HepG2 (cell line): ENCODE measurements around the gene NCBP1. TPM values are rescaled to one million over a fixed set of nuclear protein-coding genes. Genes with fewer than 3 reads are reported as not detected.

Experiments used
- ATAC-seq: fragments of 200-7000 bp; cut with Tn5 transposase; 3 replicates; pipeline ENCODE4 v1.9.1; 2020; ENCODE audit warnings: mild to moderate bottlenecking, moderate library complexity
- Bru-seq: library from RNA; stranded (reverse); fragments of 400-500 nt; gene quantifications from one replicate; lab custom pipeline; 2021; lab: Mats Ljungman, UMichigan
- BruChase-seq, 2 experiments: library from RNA; stranded (reverse); fragments of 400-500 nt; gene quantifications; one replicate each; lab custom pipeline; 2021; lab: Mats Ljungman, UMichigan
- BruUV-seq: library from RNA; stranded (reverse); fragments of 400-500 nt; replicated peaks from 2 replicates; lab custom pipeline; 2021; lab: Mats Ljungman, UMichigan
- CTCF ChIA-PET: fragments of 300-600 bp; formaldehyde crosslinking; extraction: SDS; loops from one replicate; lab custom pipeline; 2021; ENCODE audit warnings: low total read pairs, inconsistent platforms, low intra/inter-chr PET ratio; lab: Yijun Ruan, JAX
- POLR2A ChIA-PET: fragments of 350-600 bp; sonication (Branson Sonifier 250); formaldehyde crosslinking; loops from one replicate; lab custom pipeline; 2020; ENCODE audit warnings: antibody characterized with exemption, inconsistent platforms; lab: Yijun Ruan, JAX
- DNase-seq: peaks from one replicate; pipeline ENCODE4 v3.0.0-alpha.2; 2015; ENCODE audit warnings: low spot score
- FAIRE-seq: peaks from 3 replicates; lab custom pipeline; 2011; peaks lifted over from hg19 to GRCh38; lab: Jason Lieb, UNC
- H2AFZ ChIP-seq: one replicate; pipeline ENCODE4 v1.6.1; 2011; ENCODE audit warnings: low read length, inconsistent platforms
- H3K27ac ChIP-seq: fragments of 300-600 bp; 3 replicates; pipeline ENCODE4 v1.8.0; 2011; ENCODE audit warnings: mixed run types, mild to moderate bottlenecking, mixed read lengths, low read length, inconsistent platforms; ENCODE audit not compliant: insufficient read depth; ENCODE audit errors: extremely low read length
- H3K27me3 ChIP-seq, 2 experiments: fragments of 200-600 bp in 1 of 2; 2 replicates in 1 of 2; 3 replicates in 1 of 2; pipeline versions ENCODE4 v1.6.0 to v1.8.0; 2011; ENCODE audit warnings: low read length in 2 of 2, mild to moderate bottlenecking in 2 of 2, moderate library complexity in 2 of 2, inconsistent platforms in 1 of 2; ENCODE audit not compliant: insufficient read depth in 2 of 2, control insufficient read depth in 1 of 2
- H3K36me3 ChIP-seq, 2 experiments: fragments of 200-600 bp in 1 of 2; replicated peaks in 1 of 2; 2 replicates in 1 of 2; 3 replicates in 1 of 2; pipeline versions ENCODE4 v1.5.1 to v1.8.0; 2011; ENCODE audit warnings: low read length in 2 of 2, inconsistent platforms in 1 of 2; ENCODE audit not compliant: insufficient read depth in 2 of 2, control insufficient read depth in 1 of 2
- H3K4me1 ChIP-seq: 2 replicates; pipeline ENCODE4 v1.5.1; 2012; ENCODE audit warnings: low read length, inconsistent platforms; ENCODE audit not compliant: insufficient read depth
- H3K4me2 ChIP-seq: 2 replicates; pipeline ENCODE4 v1.6.0; 2011; ENCODE audit warnings: low read depth, low read length, inconsistent platforms
- H3K4me3 ChIP-seq, 3 experiments: fragments of 200-600 bp in 1 of 3; sonication (generic), shearing (Covaris generic) in 1 of 3; replicated peaks in 1 of 3; 2 replicates each; pipeline ENCODE4 v1.5.1; 2011 to 2016; ENCODE audit warnings: low read length in 3 of 3, inconsistent platforms in 2 of 3, low read depth in 2 of 3, mild to moderate bottlenecking in 2 of 3, control low read depth in 1 of 3, mixed read lengths in 1 of 3; ENCODE audit not compliant: insufficient read depth in 1 of 3
- H3K79me2 ChIP-seq: one replicate; pipeline ENCODE4 v1.6.1; 2011; ENCODE audit warnings: low read length, inconsistent platforms; ENCODE audit not compliant: insufficient read depth
- H3K9ac ChIP-seq: 2 replicates; pipeline ENCODE4 v1.6.0; 2011; ENCODE audit warnings: mild to moderate bottlenecking, low read depth, low read length, inconsistent platforms; ENCODE audit not compliant: insufficient read depth
- H3K9me3 ChIP-seq: 2 replicates; pipeline ENCODE4 v1.5.1; 2012; ENCODE audit warnings: mild to moderate bottlenecking, low read length
- H4K20me1 ChIP-seq: 2 replicates; pipeline ENCODE4 v1.6.0; 2011; ENCODE audit warnings: inconsistent platforms, mild to moderate bottlenecking, low read length, moderate library complexity; ENCODE audit not compliant: insufficient read depth
- ATAD3A ChIP-seq: sonication (generic); formaldehyde crosslinking; IDR thresholded peaks from 2 replicates; pipeline ENCODE4 v1.4.0; 2020; ENCODE audit warnings: missing genetic modification reagents
- ATM ChIP-seq: fragments of 450-650 bp; IDR thresholded peaks from 2 replicates; pipeline ENCODE4 v1.7.1; 2017; ENCODE audit warnings: mild to moderate bottlenecking, borderline replicate concordance
- GFI1 ChIP-seq: sonication (generic); formaldehyde crosslinking; IDR thresholded peaks from 2 replicates; pipeline ENCODE4 v1.5.0; 2020; ENCODE audit warnings: missing genetic modification reagents, mild to moderate bottlenecking, borderline replicate concordance
- NCOR1 ChIP-seq: fragments of 200-600 bp; sonication (generic); IDR thresholded peaks from 2 replicates; pipeline ENCODE4 v1.7.0; 2017; ENCODE audit warnings: antibody characterized with exemption, low read length, borderline replicate concordance
- RBFOX2 ChIP-seq: fragments of 200-400 bp; formaldehyde crosslinking; IDR thresholded peaks from 2 replicates; pipeline ENCODE4 v1.6.1; 2017; ENCODE audit warnings: low read depth, mild to moderate bottlenecking, low read length
- ZNF224 ChIP-seq: sonication (generic); formaldehyde crosslinking; IDR thresholded peaks from 2 replicates; pipeline ENCODE4 v1.5.0; 2020; ENCODE audit warnings: mild to moderate bottlenecking, missing genetic modification reagents
- ZNF547 ChIP-seq: sonication (generic); formaldehyde crosslinking; IDR thresholded peaks from 2 replicates; pipeline ENCODE4 v1.5.1; 2020; ENCODE audit warnings: mild to moderate bottlenecking, missing genetic modification reagents
- ZNF549 ChIP-seq: sonication (generic); formaldehyde crosslinking; IDR thresholded peaks from 2 replicates; pipeline ENCODE4 v1.5.0; 2020; ENCODE audit warnings: missing genetic modification reagents
- WGBS: methylation state at CpG from one replicate; pipeline ENCODE4 v1.1.6; 2017; ENCODE audit warnings: low lambda C conversion rate; 5-methylcytosine and 5-hydroxymethylcytosine counted together
- in situ Hi-C: cut with HindIII; loops from 2 replicates; pipeline ENCODE4 v1.10.0; 2017; ENCODE audit warnings: low pct_unique_long_range_greater_than_20kb; ENCODE audit not compliant: extremely low pct_ligation_motif_present
- intact Hi-C: fragments of 100-400 bp; cut with micrococcal nuclease; formaldehyde crosslinking; loops from one replicate; pipeline ENCODE4 v1.10.0; 2022; ENCODE audit not compliant: unreplicated experiment
- long read RNA-seq, 2 experiments: library from RNA in 1 of 2; library from polyadenylated mRNA in 1 of 2; stranded (forward) in 1 of 2; unstranded in 1 of 2; transcript quantifications; one replicate each; pipeline ENCODE4 v2.0.0, GENCODE V29; 2019 to 2022
- polyA minus RNA-seq, 3 experiments: library from RNA; depleted of rRNA, polyadenylated mRNA; stranded (reverse); fragments of >200 nt; gene quantifications; 2 replicates each; pipeline ENCODE4 v1.2.3, GENCODE V29; 2011; ENCODE audit warnings: low replicate concordance in 1 of 3
- polyA plus RNA-seq, 8 experiments: library from polyadenylated mRNA; depleted of rRNA in 3 of 8; stranded (reverse) in 7 of 8; unstranded in 1 of 8; fragments of >200 nt; fragmentation: Illumina TruSeq in 4 of 8; extraction: Trizol in 4 of 8; gene quantifications; 2 replicates each; pipeline versions ENCODE4 v1.2.1 to v1.2.3, GENCODE V29; 2011 to 2016; ENCODE audit warnings: low read depth in 4 of 8, missing spikeins in 1 of 8, mixed read lengths in 1 of 8; ENCODE audit not compliant: insufficient read depth in 1 of 8
- total RNA-seq, 5 experiments: library from RNA; depleted of rRNA; stranded (reverse); fragments of >200 nt; fragmentation: Illumina TruSeq; extraction: Trizol; gene quantifications; 2 replicates each; pipeline ENCODE4 v1.2.3, GENCODE V29; 2016; ENCODE audit warnings: low read depth in 1 of 5
- TF ChIP-seq, protein P1 (sequence below): sonication (generic); formaldehyde crosslinking; IDR thresholded peaks from 2 replicates; pipeline ENCODE4 v1.4.0; 2020; ENCODE audit warnings: missing genetic modification reagents, mild to moderate bottlenecking, borderline replicate concordance

Gene NCBP1, protein sequence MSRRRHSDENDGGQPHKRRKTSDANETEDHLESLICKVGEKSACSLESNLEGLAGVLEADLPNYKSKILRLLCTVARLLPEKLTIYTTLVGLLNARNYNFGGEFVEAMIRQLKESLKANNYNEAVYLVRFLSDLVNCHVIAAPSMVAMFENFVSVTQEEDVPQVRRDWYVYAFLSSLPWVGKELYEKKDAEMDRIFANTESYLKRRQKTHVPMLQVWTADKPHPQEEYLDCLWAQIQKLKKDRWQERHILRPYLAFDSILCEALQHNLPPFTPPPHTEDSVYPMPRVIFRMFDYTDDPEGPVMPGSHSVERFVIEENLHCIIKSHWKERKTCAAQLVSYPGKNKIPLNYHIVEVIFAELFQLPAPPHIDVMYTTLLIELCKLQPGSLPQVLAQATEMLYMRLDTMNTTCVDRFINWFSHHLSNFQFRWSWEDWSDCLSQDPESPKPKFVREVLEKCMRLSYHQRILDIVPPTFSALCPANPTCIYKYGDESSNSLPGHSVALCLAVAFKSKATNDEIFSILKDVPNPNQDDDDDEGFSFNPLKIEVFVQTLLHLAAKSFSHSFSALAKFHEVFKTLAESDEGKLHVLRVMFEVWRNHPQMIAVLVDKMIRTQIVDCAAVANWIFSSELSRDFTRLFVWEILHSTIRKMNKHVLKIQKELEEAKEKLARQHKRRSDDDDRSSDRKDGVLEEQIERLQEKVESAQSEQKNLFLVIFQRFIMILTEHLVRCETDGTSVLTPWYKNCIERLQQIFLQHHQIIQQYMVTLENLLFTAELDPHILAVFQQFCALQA
- total RNA-seq (2016; rRNA removed; fragmentation: Illumina TruSeq; extraction: Trizol) (40.2 and 46.5 TPM in 2 replicates), polyA plus RNA-seq (2011; rRNA removed) (12.4 and 13.3 TPM in 2 replicates), polyA minus RNA-seq (2011; rRNA and poly(A)+ RNA removed; ENCODE audit: low replicate concordance) (15.9 and 28.1 TPM in 2 replicates), Bru-seq, nascent RNA (percentile 89 among the genes with signal in this experiment), BruChase-seq, experiment 1, labeled RNA remaining after a 6-hour chase (percentile 79 among the genes with signal in this experiment), BruChase-seq, experiment 2, labeled RNA remaining after a 2-hour chase (percentile 86 among the genes with signal in this experiment)
- total RNA-seq (2016; cell fraction: cytosol; rRNA removed; fragmentation: Illumina TruSeq; extraction: Trizol; ENCODE audit: low read depth): 6.3 and 9.7 TPM in 2 replicates
- 41.4 and 48.1 TPM in 2 replicates for total RNA-seq (2016; cell fraction: insoluble cytoplasmic fraction; rRNA removed; fragmentation: Illumina TruSeq; extraction: Trizol)
- 11.1 and 11.8 TPM in 2 replicates for total RNA-seq (2016; cell fraction: membrane; rRNA removed; fragmentation: Illumina TruSeq; extraction: Trizol)
- 42.6 and 52.6 TPM in 2 replicates for total RNA-seq (2016; cell fraction: nucleus; rRNA removed; fragmentation: Illumina TruSeq; extraction: Trizol)
- 5.2 and 6.8 TPM in 2 replicates for polyA plus RNA-seq (2011; cell fraction: cytosol; rRNA removed)
- 15.4 and 22.1 TPM in 2 replicates for polyA plus RNA-seq (2011; cell fraction: nucleus; rRNA removed)
- polyA plus RNA-seq (2012): 15.3 and 22.1 TPM in 2 replicates
- 2.3 and 2.6 TPM in 2 replicates for polyA plus RNA-seq (2016; cell fraction: cytosol; fragmentation: Illumina TruSeq; extraction: Trizol; ENCODE audit: low read depth)
- 35.0 and 36.2 TPM in 2 replicates for polyA plus RNA-seq (2016; cell fraction: insoluble cytoplasmic fraction; fragmentation: Illumina TruSeq; extraction: Trizol; ENCODE audit: low read depth)
- 3.4 and 6.0 TPM in 2 replicates for polyA plus RNA-seq (2016; cell fraction: membrane; fragmentation: Illumina TruSeq; extraction: Trizol; ENCODE audit: low read depth)
- 46.0 and 62.4 TPM in 2 replicates for polyA plus RNA-seq (2016; cell fraction: nucleus; fragmentation: Illumina TruSeq; extraction: Trizol; ENCODE audit: insufficient read depth, low read depth)
- polyA minus RNA-seq (2011; cell fraction: cytosol; rRNA and poly(A)+ RNA removed): 8.4 and 10.3 TPM in 2 replicates
- polyA minus RNA-seq (2011; cell fraction: nucleus; rRNA and poly(A)+ RNA removed): 51.0 and 59.1 TPM in 2 replicates
- long read RNA-seq, experiment 1, full-length matches to known transcripts: 16 of 26 reads
- long read RNA-seq, experiment 1, partial matches to known transcripts: 5 of 26 reads
- long read RNA-seq, experiment 1, other reads (novel, unspliced or antisense): 5 of 26 reads
- long read RNA-seq, experiment 2, full-length matches to known transcripts: 14 of 49 reads
- long read RNA-seq, experiment 2, partial matches to known transcripts: 7 of 49 reads
- long read RNA-seq, experiment 2, other reads (novel, unspliced or antisense): 28 of 49 reads

DNA sequence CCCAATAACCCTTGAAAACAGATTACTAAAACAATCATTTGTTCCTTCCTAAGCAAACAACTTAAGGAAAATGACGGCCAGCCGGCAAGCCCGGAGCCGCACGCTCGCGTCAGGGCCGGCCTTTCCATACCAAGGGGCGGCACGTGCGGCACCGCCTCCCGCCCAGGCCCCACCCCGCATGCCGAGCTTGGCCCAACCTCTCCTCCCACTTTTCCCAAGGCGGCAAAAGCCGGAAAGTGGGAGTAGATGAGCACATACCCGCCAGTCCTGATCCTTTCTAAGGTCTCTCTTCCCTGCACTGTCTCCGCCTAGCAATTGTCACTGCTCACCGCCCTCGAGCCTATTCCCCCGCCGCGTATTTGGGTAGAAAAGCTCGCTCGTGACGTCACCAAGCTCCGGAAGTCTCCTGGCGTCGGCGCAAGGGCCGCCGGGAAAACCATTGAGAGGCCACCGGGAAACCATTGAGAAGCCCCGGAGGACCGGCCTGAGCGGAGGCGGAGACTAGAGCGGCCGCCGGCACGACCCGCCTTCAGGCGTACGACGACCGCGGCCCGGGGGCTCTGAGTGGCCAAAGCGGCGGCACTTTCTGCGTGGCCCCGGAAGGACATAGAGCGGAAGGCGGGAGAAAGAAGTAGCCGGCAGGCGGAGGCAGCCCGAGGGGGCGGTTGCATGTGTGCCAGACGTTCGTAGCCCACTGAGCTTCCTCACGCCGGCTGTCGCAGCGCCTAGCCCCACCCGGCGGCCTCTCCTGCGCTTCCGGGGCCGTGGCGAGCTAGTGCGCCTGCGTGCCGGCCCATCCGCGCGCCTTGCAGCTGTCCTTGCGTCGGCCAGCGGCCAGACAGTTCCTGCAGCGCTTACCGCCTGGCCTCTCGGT, at the start of gene NCBP1, which contains the start of gene TSTD2:
Gene NCBP1 (plus strand): TSS at position 837 of the 874 bp plus-strand sequence. CDS start 61 bp downstream, outside the sequence.
Gene TSTD2 (minus strand): TSS at position 384 of the 874 bp plus-strand sequence. CDS start 5,806 bp downstream, outside the sequence.
- ATAC-seq (peak; percentile 96), DNase-seq (peak; percentile 95), FAIRE-seq (peak; percentile 82)
- Histone ChIP-seq H3K4me3 (peak within 1 kb of the TSS; percentile 89 to 96 (median 89)), H3K79me2 (peaks cover 77% of the 10 kb centered on the region), H4K20me1 (peaks cover 7% of the 10 kb centered on the region), H3K36me3 (no peaks in the 10 kb centered on the region), H3K4me2 (peak within 1 kb of the TSS; percentile 93), H2AFZ (peak within 1 kb of the TSS; percentile 54), H3K9me3 (no peaks in the 10 kb centered on the region), H3K4me1 (peaks cover 51% of the 10 kb centered on the region), H3K27me3 (peaks cover 0 to 8% of the 10 kb centered on the region in 2 experiments; a peak in 1 of 5 replicates), H3K9ac (peak within 1 kb of the TSS; percentile 97), H3K27ac (peak within 1 kb of the TSS; percentile 98)
- intact Hi-C loops (loop anchor here (10.0 kb wide), 1 partner anchor 352 kb away; the partner anchor contains the start of gene ANP32B), in situ Hi-C loops (no loop called here)
- WGBS: 0% methylated on average over 17 of the region's 83 CpGs
- no TSS peak for BruUV-seq
- POLR2A ChIA-PET: interaction anchor here (0.7 to 2.5 kb wide), 28 partner anchors 10 to 779 kb away, joined by 3 to 20 read pairs (median 4); partner anchors contain the start of genes ANP32B, NANS, TDRD7 and TMOD1
- CTCF ChIA-PET: no interaction called here
- TF ChIP-seq ATM: no peak
- TF ChIP-seq ZNF549 (CRISPR knock-in tag): no peak
- peak; percentile 75 for TF ChIP-seq GFI1 (CRISPR knock-in tag)
- TF ChIP-seq ZNF224 (CRISPR knock-in tag): no peak; the same call in 1 of the 2 replicates
- TF ChIP-seq NCOR1: no peak; the same call in 1 of the 2 replicates
- peak; percentile 90 for TF ChIP-seq ZNF547
- TF ChIP-seq RBFOX2: peak; percentile 91
- TF ChIP-seq ATAD3A (CRISPR knock-in tag): no peak
- TF ChIP-seq, protein P1, sequence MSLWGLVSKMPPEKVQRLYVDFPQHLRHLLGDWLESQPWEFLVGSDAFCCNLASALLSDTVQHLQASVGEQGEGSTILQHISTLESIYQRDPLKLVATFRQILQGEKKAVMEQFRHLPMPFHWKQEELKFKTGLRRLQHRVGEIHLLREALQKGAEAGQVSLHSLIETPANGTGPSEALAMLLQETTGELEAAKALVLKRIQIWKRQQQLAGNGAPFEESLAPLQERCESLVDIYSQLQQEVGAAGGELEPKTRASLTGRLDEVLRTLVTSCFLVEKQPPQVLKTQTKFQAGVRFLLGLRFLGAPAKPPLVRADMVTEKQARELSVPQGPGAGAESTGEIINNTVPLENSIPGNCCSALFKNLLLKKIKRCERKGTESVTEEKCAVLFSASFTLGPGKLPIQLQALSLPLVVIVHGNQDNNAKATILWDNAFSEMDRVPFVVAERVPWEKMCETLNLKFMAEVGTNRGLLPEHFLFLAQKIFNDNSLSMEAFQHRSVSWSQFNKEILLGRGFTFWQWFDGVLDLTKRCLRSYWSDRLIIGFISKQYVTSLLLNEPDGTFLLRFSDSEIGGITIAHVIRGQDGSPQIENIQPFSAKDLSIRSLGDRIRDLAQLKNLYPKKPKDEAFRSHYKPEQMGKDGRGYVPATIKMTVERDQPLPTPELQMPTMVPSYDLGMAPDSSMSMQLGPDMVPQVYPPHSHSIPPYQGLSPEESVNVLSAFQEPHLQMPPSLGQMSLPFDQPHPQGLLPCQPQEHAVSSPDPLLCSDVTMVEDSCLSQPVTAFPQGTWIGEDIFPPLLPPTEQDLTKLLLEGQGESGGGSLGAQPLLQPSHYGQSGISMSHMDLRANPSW: no peak; the same call in 1 of the 2 replicates
